Measurements from ENCODE around the gene TYMS.

TYMS gene

DNA sequence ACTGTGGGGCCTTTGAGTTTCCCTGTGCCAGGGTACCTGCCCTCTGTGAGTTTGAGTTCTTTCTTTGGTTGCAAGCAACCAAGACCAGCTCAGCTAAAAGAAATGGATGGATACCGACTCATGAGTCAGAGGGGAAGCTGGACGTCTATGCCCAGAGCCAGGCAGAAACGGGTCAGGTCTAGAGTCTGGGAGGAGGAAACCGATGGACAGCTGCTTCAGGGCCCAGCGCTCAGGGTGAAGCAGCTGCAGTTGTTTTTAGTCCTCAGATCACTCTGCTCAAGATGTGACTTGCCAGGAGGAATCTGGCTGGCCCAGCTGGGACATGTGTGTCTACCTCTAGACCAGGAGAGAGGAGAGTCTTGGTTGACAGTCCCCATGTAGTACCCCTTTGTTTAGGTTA lies 10.1 kb upstream of the TYMS start:
- no peak for DNase-seq (ENCODE audit: low read depth)

DNA sequence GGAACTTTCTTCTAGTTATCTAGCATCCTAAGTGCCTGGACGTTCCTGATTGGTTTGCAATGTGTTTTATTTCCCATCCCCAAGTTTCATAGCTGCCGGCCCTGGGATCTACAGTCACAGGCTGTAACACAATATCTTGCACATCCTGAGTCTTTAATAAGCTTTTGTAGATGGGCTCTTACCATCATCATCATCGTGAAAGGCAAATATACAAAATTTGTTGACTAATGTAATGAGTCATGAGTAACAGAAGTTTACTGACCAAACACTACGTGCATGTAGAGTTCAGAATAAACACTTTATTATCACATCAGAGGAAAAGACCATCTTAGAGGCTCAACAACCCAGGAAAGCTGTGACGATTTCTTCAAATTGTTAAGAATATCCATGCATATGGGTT lies 8.1 kb upstream of the TYMS start:
- DNase-seq (ENCODE audit: low read depth): no peak

DNA sequence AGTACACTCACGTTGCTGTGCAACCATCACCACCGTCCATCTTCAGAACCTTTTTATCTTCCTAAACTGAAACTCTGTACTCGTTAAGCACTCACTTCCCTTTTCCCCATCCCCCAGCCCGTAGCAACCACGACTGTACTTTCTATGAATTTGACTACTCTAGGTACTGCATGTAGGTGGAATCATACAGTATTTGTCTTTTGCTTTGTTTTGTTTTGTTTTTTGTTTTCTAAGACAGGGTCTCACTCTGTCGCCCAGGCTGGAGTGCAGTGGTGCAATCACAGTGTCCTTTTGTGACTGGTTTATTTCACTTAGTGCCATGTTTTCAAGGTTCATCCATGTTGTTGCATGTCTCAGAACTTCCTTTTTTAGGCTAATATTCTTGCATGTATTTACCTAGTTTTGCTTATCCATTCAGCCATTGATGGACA lies 7.0 kb upstream of the TYMS start:
- DNase-seq (ENCODE audit: low read depth): no peak

DNA sequence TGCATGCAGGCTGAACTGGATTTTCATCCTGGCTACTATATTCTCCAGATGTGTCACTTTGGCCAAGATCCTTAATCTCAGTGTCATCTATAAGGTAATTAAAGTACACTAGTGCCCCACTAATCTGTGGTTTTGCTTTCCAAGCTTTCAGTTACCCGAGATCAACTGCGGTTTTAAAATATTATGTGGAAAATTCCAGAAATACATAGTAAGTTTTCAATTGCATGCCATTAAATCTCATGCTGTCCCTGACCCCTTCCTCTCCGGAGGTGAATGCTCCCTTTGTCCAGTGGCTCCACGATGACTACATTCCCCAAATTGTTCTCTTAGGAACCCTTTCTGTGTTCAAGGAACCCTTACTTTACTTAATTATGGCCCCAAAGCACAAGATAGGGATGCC lies 5.3 kb upstream of the TYMS start:
- DNase-seq (ENCODE audit: low read depth): no peak

DNA sequence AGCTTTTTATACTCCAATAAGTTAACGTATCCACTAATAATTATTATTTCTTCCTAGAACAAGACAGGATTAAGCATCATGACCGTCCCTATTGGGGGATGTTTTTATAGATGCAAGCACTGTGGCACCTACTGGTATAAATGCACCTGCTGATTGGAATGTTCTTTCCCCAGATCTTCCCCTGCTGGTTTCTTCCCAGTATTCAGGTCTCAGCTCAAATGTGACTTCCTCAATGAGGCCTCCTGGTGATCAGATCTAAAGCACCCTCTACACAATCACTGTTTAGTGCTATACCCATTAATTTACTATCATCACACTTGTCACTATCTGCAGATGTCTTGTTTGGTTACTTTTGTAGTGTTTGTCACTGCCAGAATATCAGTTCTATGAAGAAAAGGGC lies 3.9 kb upstream of the TYMS start:
- no peak for DNase-seq (ENCODE audit: low read depth)

DNA sequence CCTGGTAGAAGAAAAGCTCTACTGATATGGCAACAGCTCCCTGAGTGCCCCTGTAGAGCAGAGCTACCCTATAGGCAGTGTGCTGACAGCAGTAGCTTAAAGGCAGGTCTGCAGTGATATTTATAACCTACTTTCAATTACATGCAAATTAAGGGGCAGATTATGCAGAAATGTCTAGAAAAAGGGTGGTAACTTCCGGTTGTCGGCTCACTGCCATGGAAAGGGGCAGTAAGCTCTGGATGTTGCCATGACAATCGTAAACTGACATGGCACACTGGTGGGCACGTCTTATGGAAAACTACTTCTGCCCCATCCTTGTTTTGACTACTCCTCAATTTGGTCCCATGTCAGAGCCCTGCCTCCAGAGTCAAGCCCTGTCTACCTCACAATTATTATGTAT lies 2.9 kb upstream of the TYMS start:
- no peak for DNase-seq (ENCODE audit: low read depth)

DNA sequence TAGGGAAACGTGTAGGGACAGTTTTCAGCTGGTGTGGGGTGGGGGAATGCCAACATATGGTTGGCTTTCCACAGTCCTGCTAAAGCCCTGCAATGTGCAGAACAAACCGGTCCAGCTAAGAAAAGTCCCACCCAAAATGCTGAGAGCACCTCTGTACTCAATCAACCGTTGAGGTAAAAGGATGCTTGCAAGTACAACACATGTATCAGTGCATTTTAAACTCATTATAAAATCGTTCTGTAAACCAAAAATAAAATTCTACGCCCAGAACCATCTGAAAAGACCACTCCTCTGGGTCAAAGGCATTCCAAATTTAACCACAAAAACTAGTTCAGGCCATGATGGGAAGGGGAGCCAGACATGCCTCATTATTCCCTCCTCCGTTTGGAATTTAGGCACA lies 2.0 kb upstream of the TYMS start:
- no peak for DNase-seq (ENCODE audit: low read depth)

DNA sequence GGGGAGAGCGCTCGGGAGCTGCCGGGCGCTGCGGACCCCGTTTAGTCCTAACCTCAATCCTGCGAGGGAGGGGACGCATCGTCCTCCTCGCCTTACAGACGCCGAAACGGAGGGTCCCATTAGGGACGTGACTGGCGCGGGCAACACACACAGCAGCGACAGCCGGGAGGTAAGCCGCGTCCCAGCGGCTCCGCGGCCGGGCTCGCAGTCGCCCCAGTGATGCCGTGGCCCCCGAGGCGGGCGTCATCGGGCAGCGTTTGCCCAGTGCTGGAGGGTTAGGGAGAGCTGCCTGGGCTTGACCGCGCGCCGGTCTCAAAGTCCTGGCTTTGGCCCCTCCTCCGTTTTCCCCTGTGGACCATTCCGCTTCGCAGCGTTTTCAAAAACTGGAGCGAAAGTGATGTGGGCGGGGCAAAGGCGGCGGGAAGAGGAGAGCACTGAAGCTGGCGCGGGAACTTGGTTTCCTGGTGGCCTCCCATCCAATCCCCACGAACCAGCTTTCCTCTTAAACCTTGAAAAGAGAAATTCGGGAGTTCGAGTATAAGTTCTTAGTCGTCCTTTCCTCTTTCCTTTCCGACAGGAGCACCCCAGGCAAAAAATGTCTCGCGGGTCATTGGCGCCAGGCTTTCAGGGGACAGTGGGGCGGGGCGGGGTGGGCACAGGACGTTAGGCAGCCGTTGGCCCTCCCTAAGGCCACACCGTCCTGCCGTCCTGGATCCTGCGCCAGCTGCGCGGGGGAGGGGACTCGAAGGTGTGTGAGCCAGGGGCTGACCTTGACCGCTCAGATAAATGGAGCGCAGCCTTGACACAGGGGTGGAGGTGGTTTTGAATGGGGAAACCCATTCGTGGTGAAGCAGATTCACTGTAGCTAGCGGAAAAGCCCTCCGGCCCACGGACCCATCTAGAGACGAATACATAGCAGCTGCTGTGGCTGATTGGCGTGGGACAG lies 821 bp downstream of the TYMS start:
- DNase-seq (ENCODE audit: low read depth): peak; percentile 84

DNA sequence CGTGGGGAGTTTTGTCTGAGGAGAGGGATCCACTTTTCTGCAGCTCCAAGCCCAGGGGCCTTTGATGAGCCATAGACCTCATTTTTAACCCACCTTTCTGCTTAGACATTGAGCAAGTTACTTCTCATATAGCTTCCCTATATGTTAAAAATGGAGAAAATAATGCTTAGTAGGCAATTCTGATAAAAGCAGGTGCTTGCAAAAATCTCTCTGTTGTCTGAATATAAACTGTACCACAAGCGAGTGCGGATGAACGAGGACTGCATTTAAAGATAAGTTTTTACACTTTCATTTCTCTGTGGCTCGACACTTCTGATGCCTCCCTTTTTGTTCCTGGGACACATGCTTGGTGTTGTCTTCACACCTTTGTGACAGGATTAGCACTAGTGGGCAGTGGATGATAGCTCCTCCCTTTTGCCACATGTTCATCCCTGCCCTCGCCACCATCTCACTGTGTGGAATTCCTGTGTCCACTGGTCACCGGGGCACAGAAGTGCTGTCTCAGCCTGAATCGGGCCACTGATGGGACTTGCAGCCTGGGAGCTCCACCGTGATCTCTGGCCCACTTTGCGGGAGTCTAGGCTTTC lies 1.6 kb downstream of the TYMS start:
- no peak for DNase-seq (ENCODE audit: low read depth)

DNA sequence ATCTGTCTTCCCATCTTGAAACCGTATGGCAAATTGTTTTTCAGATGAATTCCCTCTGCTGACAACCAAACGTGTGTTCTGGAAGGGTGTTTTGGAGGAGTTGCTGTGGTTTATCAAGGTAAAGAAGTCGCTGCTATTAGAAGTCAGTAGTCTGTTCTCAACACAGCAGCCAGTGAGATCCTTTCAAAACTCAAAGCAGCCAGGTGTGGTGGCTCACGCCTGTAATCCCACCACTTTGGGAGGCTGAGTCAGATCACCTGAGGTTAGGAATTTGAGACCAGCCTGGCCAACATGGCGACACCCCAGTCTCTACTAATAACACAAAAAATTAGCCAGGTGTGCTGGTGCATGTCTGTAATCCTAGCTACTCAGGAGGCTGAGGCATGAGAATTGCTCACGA lies 2.1 kb downstream of the TYMS start:
- DNase-seq (ENCODE audit: low read depth): no peak

DNA sequence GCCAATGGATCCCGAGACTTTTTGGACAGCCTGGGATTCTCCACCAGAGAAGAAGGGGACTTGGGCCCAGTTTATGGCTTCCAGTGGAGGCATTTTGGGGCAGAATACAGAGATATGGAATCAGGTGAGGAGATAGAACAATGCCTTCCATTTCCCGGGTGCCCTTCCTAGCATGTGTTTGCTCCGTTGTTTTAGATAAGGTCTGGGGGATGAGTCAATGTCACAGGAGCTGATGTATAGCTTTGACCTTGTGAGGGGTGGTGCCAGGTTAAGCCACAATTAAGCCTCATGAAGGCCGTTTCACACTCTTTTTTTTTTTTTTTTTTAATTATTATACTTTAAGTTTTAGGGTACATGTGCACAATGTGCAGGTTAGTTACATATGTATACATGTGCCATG lies 4.7 kb downstream of the TYMS start:
- DNase-seq (ENCODE audit: low read depth): no peak

DNA sequence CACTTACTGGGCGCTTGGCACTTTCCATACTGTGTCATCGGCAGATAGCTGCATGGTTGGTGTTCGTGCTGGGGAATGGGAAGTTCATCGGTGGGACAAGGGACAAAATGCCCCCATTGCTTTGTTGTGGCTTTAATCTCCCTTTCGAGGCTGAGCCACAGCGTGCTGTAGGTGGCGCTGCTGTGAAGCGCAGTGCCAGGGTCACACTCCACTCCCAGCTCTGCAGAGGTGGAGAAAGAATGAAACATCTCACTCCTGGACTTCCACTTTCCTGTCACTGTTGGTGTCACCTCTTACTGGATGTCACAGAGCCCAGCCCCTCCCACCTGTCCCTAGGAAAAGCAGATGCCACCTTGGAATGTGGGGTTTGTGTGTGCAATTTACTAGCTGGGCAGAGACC lies 8.7 kb downstream of the TYMS start:
- DNase-seq (ENCODE audit: low read depth): no peak

DNA sequence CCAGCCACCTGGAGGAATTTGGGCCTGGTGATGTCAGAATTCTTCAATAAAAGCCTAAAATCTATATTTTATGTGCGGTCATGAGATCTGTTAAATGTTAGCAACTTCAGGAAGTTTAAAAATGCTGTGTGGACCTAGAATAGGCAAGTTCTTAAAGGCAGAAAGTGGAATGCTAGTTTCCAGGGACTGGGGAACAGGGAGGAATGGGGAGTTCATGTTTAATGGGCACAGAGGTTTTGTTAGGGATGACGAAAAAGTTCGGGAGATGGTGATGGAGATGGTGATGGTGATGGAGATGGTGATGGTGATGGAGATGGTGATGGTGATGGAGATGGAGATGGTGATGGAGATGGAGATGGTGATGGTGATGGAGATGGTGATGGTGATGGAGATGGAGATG lies 9.2 kb downstream of the TYMS start:
- no peak for DNase-seq (ENCODE audit: low read depth)

DNA sequence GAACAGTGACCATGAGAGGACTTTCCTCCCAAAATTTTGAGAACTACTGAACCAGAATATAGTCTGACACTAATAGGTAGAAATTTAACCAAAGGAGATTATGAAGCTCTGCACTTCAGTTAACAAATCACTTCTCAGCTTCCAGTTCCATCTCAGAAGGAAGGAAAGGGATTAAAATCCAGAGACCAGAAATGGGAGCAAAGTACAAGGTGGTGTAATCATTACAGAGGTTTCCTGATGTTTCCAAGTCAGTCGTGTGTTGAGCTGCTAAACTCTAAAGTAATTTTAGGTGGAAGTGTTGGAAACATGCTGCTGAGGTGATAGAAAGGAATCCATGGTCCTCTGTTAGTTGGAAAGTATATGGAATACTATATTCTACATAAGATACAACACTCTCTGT lies 10.8 kb downstream of the TYMS start:
- DNase-seq (ENCODE audit: low read depth): no peak

DNA sequence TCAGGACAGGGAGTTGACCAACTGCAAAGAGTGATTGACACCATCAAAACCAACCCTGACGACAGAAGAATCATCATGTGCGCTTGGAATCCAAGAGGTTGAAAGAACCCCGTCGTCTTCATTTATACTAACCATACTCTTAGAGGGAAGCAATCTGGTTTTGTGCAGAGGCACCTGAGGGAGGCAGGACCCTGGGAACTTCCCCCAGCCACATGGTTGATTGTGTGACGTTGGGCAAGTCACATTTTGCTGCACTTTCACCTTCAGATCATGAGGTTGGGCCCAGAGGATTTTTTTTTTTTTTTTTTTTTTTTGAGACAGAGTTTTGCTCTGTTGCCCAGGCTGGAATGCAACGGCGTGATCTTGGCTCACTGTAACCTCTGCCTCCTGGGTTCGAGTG lies 11.6 kb downstream of the TYMS start:
- DNase-seq (ENCODE audit: low read depth): no peak

DNA sequence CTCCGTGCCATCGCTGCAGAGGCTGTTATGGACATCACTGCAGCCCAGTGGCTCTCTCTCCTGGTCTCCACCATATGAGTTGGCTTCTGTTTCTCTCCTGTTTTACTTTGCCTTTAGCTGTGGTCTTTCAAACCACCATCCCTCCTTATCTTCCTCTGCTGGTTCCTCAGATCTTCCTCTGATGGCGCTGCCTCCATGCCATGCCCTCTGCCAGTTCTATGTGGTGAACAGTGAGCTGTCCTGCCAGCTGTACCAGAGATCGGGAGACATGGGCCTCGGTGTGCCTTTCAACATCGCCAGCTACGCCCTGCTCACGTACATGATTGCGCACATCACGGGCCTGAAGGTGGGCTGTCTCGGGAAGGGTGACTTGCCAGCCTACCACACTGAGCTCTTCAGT lies 13.1 kb downstream of the TYMS start:
- DNase-seq (ENCODE audit: low read depth): no peak

DNA sequence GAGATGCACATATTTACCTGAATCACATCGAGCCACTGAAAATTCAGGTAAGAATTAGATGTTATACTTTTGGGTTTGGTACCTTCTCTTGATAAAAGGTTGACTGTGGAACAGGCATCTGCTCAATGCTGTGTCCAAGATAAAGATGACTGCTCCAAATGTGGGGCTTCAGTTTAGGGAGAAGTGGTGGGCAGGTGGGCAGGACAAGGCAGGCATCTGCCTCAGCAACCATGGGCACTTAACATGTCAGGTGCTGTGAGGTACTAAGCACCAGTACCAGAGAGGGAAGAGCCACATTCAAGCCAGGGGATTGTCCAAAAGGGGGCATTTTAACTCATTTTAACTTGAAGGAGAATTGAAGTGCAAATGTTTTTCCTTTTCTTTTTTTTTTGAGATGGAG lies 14.0 kb downstream of the TYMS start:
- no peak for DNase-seq (ENCODE audit: low read depth)

DNA sequence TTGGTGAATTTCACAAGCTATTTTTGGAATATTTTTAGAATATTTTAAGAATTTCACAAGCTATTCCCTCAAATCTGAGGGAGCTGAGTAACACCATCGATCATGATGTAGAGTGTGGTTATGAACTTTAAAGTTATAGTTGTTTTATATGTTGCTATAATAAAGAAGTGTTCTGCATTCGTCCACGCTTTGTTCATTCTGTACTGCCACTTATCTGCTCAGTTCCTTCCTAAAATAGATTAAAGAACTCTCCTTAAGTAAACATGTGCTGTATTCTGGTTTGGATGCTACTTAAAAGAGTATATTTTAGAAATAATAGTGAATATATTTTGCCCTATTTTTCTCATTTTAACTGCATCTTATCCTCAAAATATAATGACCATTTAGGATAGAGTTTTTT lies 15.9 kb downstream of the TYMS start:
- DNase-seq (ENCODE audit: low read depth): no peak

DNA sequence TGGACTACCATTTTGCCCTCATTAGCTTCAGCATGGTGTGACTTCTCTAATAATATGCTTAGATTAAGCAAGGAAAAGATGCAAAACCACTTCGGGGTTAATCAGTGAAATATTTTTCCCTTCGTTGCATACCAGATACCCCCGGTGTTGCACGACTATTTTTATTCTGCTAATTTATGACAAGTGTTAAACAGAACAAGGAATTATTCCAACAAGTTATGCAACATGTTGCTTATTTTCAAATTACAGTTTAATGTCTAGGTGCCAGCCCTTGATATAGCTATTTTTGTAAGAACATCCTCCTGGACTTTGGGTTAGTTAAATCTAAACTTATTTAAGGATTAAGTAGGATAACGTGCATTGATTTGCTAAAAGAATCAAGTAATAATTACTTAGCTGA lies 16.3 kb downstream of the TYMS start:
- DNase-seq (ENCODE audit: low read depth): no peak

DNA sequence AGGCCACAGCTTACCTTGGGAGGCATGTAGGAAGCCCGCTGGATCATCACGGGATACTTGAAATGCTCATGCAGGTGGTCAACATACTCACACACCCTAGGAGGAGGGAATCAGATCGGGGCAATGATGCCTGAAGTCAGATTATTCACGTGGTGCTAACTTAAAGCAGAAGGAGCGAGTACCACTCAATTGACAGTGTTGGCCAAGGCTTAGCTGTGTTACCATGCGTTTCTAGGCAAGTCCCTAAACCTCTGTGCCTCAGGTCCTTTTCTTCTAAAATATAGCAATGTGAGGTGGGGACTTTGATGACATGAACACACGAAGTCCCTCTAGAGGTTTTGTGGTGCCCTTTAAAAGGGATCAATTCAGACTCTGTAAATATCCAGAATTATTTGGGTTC lies 17.9 kb downstream of the TYMS start:
- DNase-seq (ENCODE audit: low read depth): no peak

DNA sequence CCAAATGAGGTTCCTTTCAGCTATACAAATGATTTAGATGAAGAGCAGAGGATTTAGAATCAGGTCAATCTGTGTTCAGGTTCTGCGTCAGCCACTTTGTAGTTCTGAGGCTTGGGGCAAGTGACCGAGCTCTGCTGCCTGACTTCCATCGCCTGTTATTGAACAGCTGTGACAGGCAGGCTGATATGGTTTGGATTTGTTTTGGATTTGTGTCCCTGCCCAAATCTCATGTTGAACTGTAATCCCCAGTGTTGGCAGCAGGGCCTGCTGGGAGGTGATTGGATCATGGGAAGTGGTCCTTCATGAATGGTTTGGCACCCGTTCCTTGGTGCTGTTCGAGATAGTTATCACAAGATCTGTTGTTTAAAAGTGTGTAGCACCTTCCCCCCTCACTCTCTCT lies 18.6 kb downstream of the TYMS start:
- DNase-seq (ENCODE audit: low read depth): no peak

DNA sequence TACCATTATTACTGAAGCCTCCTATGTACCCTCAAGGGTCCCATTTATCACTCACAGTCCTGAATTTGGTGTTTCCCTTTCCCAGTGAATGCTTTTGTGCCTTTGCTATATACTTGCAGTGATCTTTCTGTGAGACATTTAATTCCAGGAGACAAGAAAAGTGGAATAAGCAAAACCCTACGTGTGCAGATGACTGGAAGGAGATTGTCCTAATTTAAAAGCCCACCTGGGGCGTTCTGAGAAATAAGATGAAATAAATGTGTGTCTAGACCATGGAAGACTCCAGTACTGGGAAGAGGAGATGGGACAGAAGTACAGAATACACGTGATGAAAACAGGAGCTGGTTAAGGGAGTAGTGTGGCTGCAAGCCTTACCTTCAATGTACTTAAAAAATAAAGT lies 19.3 kb downstream of the TYMS start:
- no peak for DNase-seq (ENCODE audit: low read depth)

DNA sequence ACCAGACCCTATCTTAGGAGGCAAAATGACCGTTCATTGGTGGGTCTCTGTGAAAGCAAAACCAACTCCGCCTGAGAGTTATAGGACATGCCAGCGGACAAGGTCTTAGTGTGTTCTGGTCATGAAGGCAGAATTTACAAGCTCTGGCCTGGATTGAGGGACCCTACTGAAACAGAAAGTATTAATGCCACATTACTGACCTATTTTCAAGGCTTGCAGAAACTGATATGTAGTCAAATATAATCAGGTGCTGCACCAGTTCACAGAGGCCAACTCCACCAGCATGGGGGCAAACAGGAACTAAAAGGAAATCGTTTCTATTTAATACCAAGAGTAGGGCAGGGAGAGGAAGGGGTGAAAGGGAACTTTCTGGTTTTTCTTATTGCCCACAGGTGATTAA lies 19.7 kb downstream of the TYMS start:
- DNase-seq (ENCODE audit: low read depth): no peak

DNA sequence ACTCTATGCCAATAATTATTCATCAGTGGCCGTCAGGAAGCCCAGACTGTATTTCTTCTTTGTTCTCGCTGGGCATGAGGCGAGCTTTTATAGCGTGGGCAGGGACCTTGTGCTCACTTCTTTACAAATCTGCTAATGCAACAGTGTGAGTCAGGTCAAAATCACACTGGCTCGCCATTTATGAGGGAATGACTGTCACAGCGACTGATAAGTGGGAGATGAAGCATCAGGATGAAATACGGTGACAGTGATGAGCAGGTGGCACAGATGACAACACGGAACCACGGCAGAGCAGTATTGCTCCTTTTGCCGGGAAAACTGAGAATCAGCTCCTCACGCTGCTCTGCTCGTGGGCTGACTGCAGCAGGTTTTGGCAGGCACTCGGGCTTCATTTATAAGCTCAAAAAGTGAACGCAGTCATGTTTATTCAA lies 20.5 kb downstream of the TYMS start:
- no peak for DNase-seq (ENCODE audit: low read depth)
